GM12878 (cell line): ENCODE measurements around the gene ASIC3. TPM values are rescaled to one million over a fixed set of nuclear protein-coding genes. Genes with fewer than 3 reads are reported as not detected.

Experiments used
- ATAC-seq: fragments of 200-7000 bp; cut with Tn5 transposase; 3 replicates; pipeline ENCODE4 v1.9.1; 2020; ENCODE audit warnings: mild to moderate bottlenecking, moderate library complexity
- BruUV-seq: library from RNA; stranded (reverse); fragments of 400-500 nt; replicated peaks from 2 replicates; lab custom pipeline; 2021; lab: Mats Ljungman, UMichigan
- CTCF ChIA-PET: fragments of 300-600 bp; sonication (Branson Sonifier 250); formaldehyde crosslinking; extraction: SDS; loops from one replicate; lab custom pipeline; 2021; ENCODE audit warnings: inconsistent platforms; lab: Yijun Ruan, JAX
- POLR2A ChIA-PET: fragments of 350-600 bp; formaldehyde crosslinking; extraction: SDS; loops from one replicate; lab custom pipeline; 2021; ENCODE audit warnings: inconsistent platforms; lab: Charles Lee
- RAD21 ChIA-PET: fragments of 300-600 bp; sonication (Branson Sonifier 250); formaldehyde crosslinking; loops from one replicate; lab custom pipeline; 2023; ENCODE audit warnings: antibody characterized with exemption; ENCODE audit not compliant: unreplicated experiment; lab: Charles Lee
- SMC1A ChIA-PET: fragments of 300-600 bp; sonication (Branson Sonifier 250); formaldehyde crosslinking; loops from one replicate; lab custom pipeline; 2023; ENCODE audit not compliant: unreplicated experiment, uncharacterized antibody; lab: Charles Lee
- DNase-seq: peaks from one replicate; pipeline ENCODE4 v3.0.0-alpha.2; 2011; ENCODE audit warnings: low read depth, low spot score
- FAIRE-seq: peaks from 3 replicates; lab custom pipeline; 2011; peaks lifted over from hg19 to GRCh38; lab: Jason Lieb, UNC
- H2AFZ ChIP-seq: 2 replicates; pipeline ENCODE4 v1.6.0; 2011; ENCODE audit warnings: low read depth, low read length, control low read depth; ENCODE audit not compliant: control insufficient read depth
- H3K27ac ChIP-seq: 2 replicates; pipeline ENCODE4 v1.5.1; 2011; ENCODE audit warnings: control low read depth; ENCODE audit not compliant: control insufficient read depth, insufficient read depth
- H3K27me3 ChIP-seq, 2 experiments: replicated peaks in 1 of 2; 2 replicates each; pipeline versions ENCODE4 v1.6.0 to v1.6.1; 2011; ENCODE audit warnings: low read length in 1 of 2; ENCODE audit not compliant: control insufficient read depth in 2 of 2, insufficient read depth in 2 of 2
- H3K36me3 ChIP-seq, 2 experiments: 2 replicates each; pipeline ENCODE4 v1.5.1; 2011; ENCODE audit warnings: low read length in 1 of 2; ENCODE audit not compliant: control insufficient read depth in 2 of 2, insufficient read depth in 2 of 2
- H3K4me1 ChIP-seq: 2 replicates; pipeline ENCODE4 v1.6.1; 2011; ENCODE audit warnings: mild to moderate bottlenecking, low read length, moderate library complexity, mixed read lengths; ENCODE audit not compliant: control insufficient read depth, insufficient read depth
- H3K4me2 ChIP-seq: 2 replicates; pipeline ENCODE4 v1.6.0; 2011; ENCODE audit warnings: control low read depth; ENCODE audit not compliant: control insufficient read depth, insufficient read depth
- H3K4me3 ChIP-seq: fragments of 200-600 bp; sonication (generic); 2 replicates; pipeline ENCODE4 v1.5.1; 2016
- H3K79me2 ChIP-seq: 2 replicates; pipeline ENCODE4 v1.6.0; 2011; ENCODE audit warnings: low read length; ENCODE audit not compliant: control insufficient read depth, insufficient read depth
- H3K9ac ChIP-seq: 2 replicates; pipeline ENCODE4 v1.8.0; 2011; ENCODE audit warnings: low read length, control low read depth, mixed read lengths; ENCODE audit not compliant: control insufficient read depth, insufficient read depth
- H3K9me3 ChIP-seq: replicated peaks from 3 replicates; pipeline ENCODE4 v1.5.1; 2011; ENCODE audit warnings: mild to moderate bottlenecking, low read length; ENCODE audit not compliant: control insufficient read depth, insufficient read depth
- H4K20me1 ChIP-seq: 2 replicates; pipeline ENCODE4 v1.6.0; 2011; ENCODE audit not compliant: control insufficient read depth, insufficient read depth
- E4F1 ChIP-seq: fragments of 450-650 bp; IDR thresholded peaks from 2 replicates; pipeline ENCODE4 v1.6.1; 2018; ENCODE audit warnings: borderline replicate concordance, mild to moderate bottlenecking; ENCODE audit not compliant: partially characterized antibody
- IRF5 ChIP-seq: fragments of 450-650 bp; IDR thresholded peaks from 2 replicates; pipeline ENCODE4 v1.6.1; 2017; ENCODE audit warnings: borderline replicate concordance
- MEF2A ChIP-seq: IDR thresholded peaks from 2 replicates; pipeline ENCODE4 v1.6.1; 2011; ENCODE audit warnings: low read depth, mild to moderate bottlenecking, low read length, moderate library complexity; ENCODE audit not compliant: insufficient read depth
- MEF2B ChIP-seq: fragments of 450-650 bp; IDR thresholded peaks from 2 replicates; pipeline ENCODE4 v1.6.1; 2018; ENCODE audit warnings: mild to moderate bottlenecking, moderate library complexity; ENCODE audit not compliant: partially characterized antibody, poor library complexity, severe bottlenecking
- NFXL1 ChIP-seq: fragments of 450-650 bp; IDR thresholded peaks from 2 replicates; pipeline ENCODE4 v1.6.1; 2017; ENCODE audit warnings: antibody characterized with exemption, mild to moderate bottlenecking, borderline replicate concordance
- PAX8 ChIP-seq: fragments of 450-650 bp; IDR thresholded peaks from 2 replicates; pipeline ENCODE4 v1.6.1; 2017; ENCODE audit warnings: mild to moderate bottlenecking, moderate library complexity
- SP1 ChIP-seq: IDR thresholded peaks from one replicate; pipeline ENCODE4 v1.6.1; 2011; ENCODE audit warnings: low read depth, low read length
- WGBS: methylation state at CpG from one replicate; pipeline ENCODE4 v1.1.6; 2016; ENCODE audit warnings: low lambda C conversion rate; ENCODE audit not compliant: insufficient replicate concordance, insufficient coverage; ENCODE audit errors: missing lambda C conversion rate; 5-methylcytosine and 5-hydroxymethylcytosine counted together
- in situ Hi-C: fragments of 300-500 bp; cut with MboI; formaldehyde crosslinking; loops from 9 replicates; pipeline ENCODE4 v1.14.3; 2018; ENCODE audit warnings: mixed read lengths
- intact Hi-C: fragments of 100-400 bp; cut with micrococcal nuclease; formaldehyde crosslinking; loops from one replicate; pipeline ENCODE4 v1.14.2; 2022; ENCODE audit not compliant: unreplicated experiment
- polyA plus RNA-seq, 11 experiments: library from polyadenylated mRNA; depleted of rRNA in 4 of 11; unstranded in 6 of 11; stranded (reverse) in 5 of 11; fragments of >200 nt; fragmentation: Nextera tagmentation in 4 of 11; fragmentation: Illumina TruSeq in 1 of 11; extraction: Ambion mirVana in 4 of 11; extraction: Trizol in 1 of 11; gene quantifications; 1 replicate in 1 of 11; 2 replicates in 10 of 11; pipeline versions ENCODE4 v1.2.1 to v1.2.3, GENCODE V29; 2011 to 2016; ENCODE audit warnings: inconsistent platforms in 2 of 11, missing spikeins in 2 of 11, low read depth in 1 of 11
- total RNA-seq, 4 experiments: library from RNA; depleted of rRNA in 3 of 4; stranded (reverse); fragments of >200 nt in 3 of 4; fragmentation: Illumina TruSeq in 1 of 4; extraction: Trizol in 1 of 4; gene quantifications; 2 replicates each; pipeline versions ENCODE4 v1.2.1 to v1.2.3, GENCODE V29; 2013 to 2021
- TF ChIP-seq, protein P1 (sequence below): fragments of 450-650 bp; conservative IDR thresholded peaks from 2 replicates; pipeline ENCODE4 v1.6.1; 2017; ENCODE audit warnings: mild to moderate bottlenecking, moderate library complexity

Gene ASIC3
- total and polyA plus RNA-seq, 10 of the 15 experiments (the other 5 are each of a cell fraction or from before 2014, with no cell fraction given): 0.07 to 1.0 (median 0.44) TPM; not detected in 4

GRCh38 chr7:151010307-151011096 is 37.8 kb upstream of the ASIC3 start:
- CTCF ChIA-PET: interaction anchor here (0.7 to 4.3 kb wide), 9 partner anchors 8 to 305 kb away, joined by 3 to 35 read pairs (median 5); partner anchors contain the start of genes ABCB8 and ATG9B
- POLR2A ChIA-PET: interaction anchor here (0.6 to 1.1 kb wide), 2 partner anchors 51 to 97 kb away, joined by 3 to 6 read pairs; no protein-coding TSS in a partner anchor
- WGBS: 13% methylated on average over 18 of the region's 18 CpGs
- no peak overlapping the region for H3K27ac ChIP-seq
- no peak overlapping the region for H3K4me2 ChIP-seq
- no peak for DNase-seq
- no peaks in the 10 kb centered on the region; a peak in 1 of 4 replicates for H3K27me3 ChIP-seq
- H3K9ac ChIP-seq: no peak overlapping the region
- in situ Hi-C loops: no loop called here
- ATAC-seq: no peak
- no peak overlapping the region for H3K4me3 ChIP-seq
- SMC1A ChIA-PET: interaction anchor here (1.1 to 1.4 kb wide), 2 partner anchors 18 to 27 kb away, joined by 4 to 5 read pairs; partner anchors contain the start of gene ABCB8
- peaks cover 6% of the 10 kb centered on the region for H3K4me1 ChIP-seq
- no peak overlapping the region for H2AFZ ChIP-seq
- no peak for FAIRE-seq
- no peaks in the 10 kb centered on the region for H3K79me2 ChIP-seq
- H3K9me3 ChIP-seq: no peaks in the 10 kb centered on the region
- intact Hi-C loops: loop anchor here (5.0 kb wide), 1 partner anchor 102 kb away; no protein-coding TSS in a partner anchor
- no peaks in the 10 kb centered on the region for H3K36me3 ChIP-seq
- no peak for TF ChIP-seq PAX8
- no peak for TF ChIP-seq MEF2B
- TF ChIP-seq, protein P1, sequence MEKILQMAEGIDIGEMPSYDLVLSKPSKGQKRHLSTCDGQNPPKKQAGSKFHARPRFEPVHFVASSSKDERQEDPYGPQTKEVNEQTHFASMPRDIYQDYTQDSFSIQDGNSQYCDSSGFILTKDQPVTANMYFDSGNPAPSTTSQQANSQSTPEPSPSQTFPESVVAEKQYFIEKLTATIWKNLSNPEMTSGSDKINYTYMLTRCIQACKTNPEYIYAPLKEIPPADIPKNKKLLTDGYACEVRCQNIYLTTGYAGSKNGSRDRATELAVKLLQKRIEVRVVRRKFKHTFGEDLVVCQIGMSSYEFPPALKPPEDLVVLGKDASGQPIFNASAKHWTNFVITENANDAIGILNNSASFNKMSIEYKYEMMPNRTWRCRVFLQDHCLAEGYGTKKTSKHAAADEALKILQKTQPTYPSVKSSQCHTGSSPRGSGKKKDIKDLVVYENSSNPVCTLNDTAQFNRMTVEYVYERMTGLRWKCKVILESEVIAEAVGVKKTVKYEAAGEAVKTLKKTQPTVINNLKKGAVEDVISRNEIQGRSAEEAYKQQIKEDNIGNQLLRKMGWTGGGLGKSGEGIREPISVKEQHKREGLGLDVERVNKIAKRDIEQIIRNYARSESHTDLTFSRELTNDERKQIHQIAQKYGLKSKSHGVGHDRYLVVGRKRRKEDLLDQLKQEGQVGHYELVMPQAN: no peak
- no peak for TF ChIP-seq SP1
- no peak for TF ChIP-seq E4F1
- no peak for TF ChIP-seq MEF2A
- no peak for TF ChIP-seq NFXL1
- no peak for TF ChIP-seq IRF5
- BruUV-seq: no TSS peak
- H4K20me1 ChIP-seq: no peaks in the 10 kb centered on the region
- RAD21 ChIA-PET: interaction anchor here (1.3 kb wide), 1 partner anchor 18 kb away, joined by 3 read pairs; the partner anchor contains the start of gene ABCB8
